IMR-90 (cell line): Measurements from ENCODE around the gene PTPRN2. TPM values are rescaled to one million over a fixed set of nuclear protein-coding genes. Genes with fewer than 3 reads are reported as not detected.

Experiments
- ATAC-seq: fragments of 200-7000 bp; cut with Tn5 transposase; 2 replicates; pipeline ENCODE4 v1.9.1; 2020; ENCODE audit warnings: low read depth, mild to moderate bottlenecking, moderate library complexity
- BruUV-seq: library from RNA; stranded (reverse); fragments of 400-500 nt; replicated peaks from 2 replicates; lab custom pipeline; 2021; lab: Mats Ljungman, UMichigan
- CTCF ChIA-PET: fragments of 300-600 bp; formaldehyde crosslinking; extraction: SDS; loops from one replicate; lab custom pipeline; 2021; ENCODE audit warnings: antibody characterized with exemption; lab: Yijun Ruan, JAX
- POLR2A ChIA-PET: fragments of 300-600 bp; sonication (Branson Sonifier 250); formaldehyde crosslinking; loops from one replicate; lab custom pipeline; 2022; ENCODE audit warnings: antibody characterized with exemption; ENCODE audit not compliant: unreplicated experiment; lab: Charles Lee
- DNase-seq: peaks from one replicate; pipeline ENCODE4 v3.0.0; 2013
- H2AFZ ChIP-seq: replicated peaks from 2 replicates; pipeline ENCODE3; 2013; ENCODE audit warnings: low read length, mild to moderate bottlenecking; ENCODE audit not compliant: poor library complexity
- H2AK5ac ChIP-seq: 2 replicates; pipeline ENCODE4 v1.6.1; 2013; ENCODE audit warnings: low read depth, low read length, inconsistent platforms
- H2AK9ac ChIP-seq: replicated peaks from 2 replicates; pipeline ENCODE3; 2013; ENCODE audit warnings: mild to moderate bottlenecking, low read depth, low read length, moderate library complexity; ENCODE audit not compliant: poor library complexity
- H2BK120ac ChIP-seq: 2 replicates; pipeline ENCODE4 v1.6.1; 2013; ENCODE audit warnings: low read depth, low read length, inconsistent platforms
- H2BK15ac ChIP-seq: 3 replicates; pipeline ENCODE4 v1.6.1; 2013; ENCODE audit warnings: low read depth, low read length, inconsistent platforms
- H2BK20ac ChIP-seq: 2 replicates; pipeline ENCODE4 v1.6.1; 2013; ENCODE audit warnings: low read depth, mild to moderate bottlenecking, inconsistent platforms, low read length, moderate library complexity
- H2BK5ac ChIP-seq: 2 replicates; pipeline ENCODE4 v1.6.1; 2013; ENCODE audit warnings: mild to moderate bottlenecking, low read depth, low read length, inconsistent platforms; ENCODE audit not compliant: poor library complexity, severe bottlenecking
- H3K14ac ChIP-seq: replicated peaks from 2 replicates; pipeline ENCODE4 v1.6.1; 2013; ENCODE audit warnings: low read depth, low read length, inconsistent platforms
- H3K18ac ChIP-seq: 2 replicates; pipeline ENCODE4 v1.6.1; 2013; ENCODE audit warnings: low read depth, low read length, control low read depth
- H3K23ac ChIP-seq: 2 replicates; pipeline ENCODE4 v1.6.1; 2013; ENCODE audit warnings: low read depth, low read length, inconsistent platforms
- H3K27ac ChIP-seq: 2 replicates; pipeline ENCODE4 v1.5.1; 2013; ENCODE audit warnings: mild to moderate bottlenecking, control low read depth, low read length; ENCODE audit not compliant: insufficient read depth
- H3K27me3 ChIP-seq: 2 replicates; pipeline ENCODE4 v1.6.1; 2013; ENCODE audit warnings: low read length; ENCODE audit not compliant: control insufficient read depth, insufficient read depth
- H3K36me3 ChIP-seq: 2 replicates; pipeline ENCODE4 v1.6.1; 2013; ENCODE audit warnings: low read length, mixed read lengths; ENCODE audit not compliant: control insufficient read depth, insufficient read depth
- H3K4ac ChIP-seq: 2 replicates; pipeline ENCODE4 v1.6.1; 2013; ENCODE audit warnings: low read depth, low read length, inconsistent platforms
- H3K4me1 ChIP-seq: 2 replicates; pipeline ENCODE4 v1.6.1; 2013; ENCODE audit warnings: low read length, mixed read lengths; ENCODE audit not compliant: control insufficient read depth, insufficient read depth
- H3K4me2 ChIP-seq: 2 replicates; pipeline ENCODE4 v1.6.1; 2013; ENCODE audit warnings: low read depth, mild to moderate bottlenecking, control low read depth, low read length, moderate library complexity
- H3K4me3 ChIP-seq: 2 replicates; pipeline ENCODE4 v1.5.1; 2013; ENCODE audit warnings: low read depth, mild to moderate bottlenecking, control low read depth, low read length, moderate library complexity; ENCODE audit not compliant: insufficient read depth
- H3K56ac ChIP-seq: 2 replicates; pipeline ENCODE4 v1.6.1; 2013; ENCODE audit warnings: low read length, inconsistent platforms; ENCODE audit not compliant: insufficient read depth; ENCODE audit errors: extremely low read depth
- H3K79me1 ChIP-seq, 2 experiments: 2 replicates each; pipeline ENCODE4 v1.6.1; 2013; ENCODE audit warnings: low read length in 2 of 2, inconsistent platforms in 1 of 2, low read depth in 1 of 2
- H3K9ac ChIP-seq: 2 replicates; pipeline ENCODE4 v1.6.1; 2013; ENCODE audit warnings: low read depth, low read length, control low read depth
- H3K9me1 ChIP-seq: 2 replicates; pipeline ENCODE4 v1.6.1; 2013; ENCODE audit warnings: low read length, inconsistent platforms; ENCODE audit not compliant: insufficient read depth
- H3K9me3 ChIP-seq: 2 replicates; pipeline ENCODE4 v1.6.1; 2013; ENCODE audit warnings: low read length; ENCODE audit not compliant: control insufficient read depth, insufficient read depth
- H4K20me1 ChIP-seq: 2 replicates; pipeline ENCODE4 v1.6.1; 2013; ENCODE audit warnings: low read length, inconsistent platforms; ENCODE audit not compliant: insufficient read depth
- H4K5ac ChIP-seq: 2 replicates; pipeline ENCODE4 v1.6.1; 2013; ENCODE audit warnings: mild to moderate bottlenecking, low read depth, low read length, control low read depth
- H4K8ac ChIP-seq, 2 experiments: 2 replicates each; pipeline ENCODE4 v1.6.1; 2013; ENCODE audit warnings: low read depth in 2 of 2, low read length in 2 of 2, control low read depth in 1 of 2, inconsistent platforms in 1 of 2
- H4K91ac ChIP-seq: 2 replicates; pipeline ENCODE4 v1.6.1; 2013; ENCODE audit warnings: low read depth, low read length, inconsistent platforms; ENCODE audit not compliant: insufficient read depth
- BHLHE40 ChIP-seq: fragments of 150-350 bp; IDR thresholded peaks from 2 replicates; pipeline ENCODE4 v1.6.1; 2016; ENCODE audit warnings: mild to moderate bottlenecking, low read depth, low read length
- CEBPB ChIP-seq: IDR thresholded peaks from 2 replicates; pipeline ENCODE4 v1.6.1; 2012; ENCODE audit warnings: low read depth, low read length, improper control_type of control experiment
- CTCF ChIP-seq: conservative IDR thresholded peaks from 2 replicates; pipeline ENCODE4 v1.5.1; 2012; ENCODE audit warnings: mild to moderate bottlenecking, low read depth, low read length, improper control_type of control experiment
- ELK1 ChIP-seq: fragments of 150-350 bp; IDR thresholded peaks from 2 replicates; pipeline ENCODE4 v1.6.1; 2016; ENCODE audit warnings: low read depth, mild to moderate bottlenecking, low read length, moderate library complexity, borderline replicate concordance
- FOS ChIP-seq: fragments of 150-350 bp; IDR thresholded peaks from 2 replicates; pipeline ENCODE4 v1.6.1; 2016; ENCODE audit warnings: low read depth, low read length
- MAFK ChIP-seq: IDR thresholded peaks from 2 replicates; pipeline ENCODE4 v1.6.1; 2012; ENCODE audit warnings: low read depth, low read length, improper control_type of control experiment
- MAZ ChIP-seq: IDR thresholded peaks from 2 replicates; pipeline ENCODE4 v1.6.1; 2012; ENCODE audit warnings: low read depth, mild to moderate bottlenecking, low read length, improper control_type of control experiment, moderate library complexity, borderline replicate concordance
- MXI1 ChIP-seq: IDR thresholded peaks from 2 replicates; pipeline ENCODE4 v1.6.1; 2012; ENCODE audit warnings: low read depth, mild to moderate bottlenecking, low read length, moderate library complexity, borderline replicate concordance
- NFE2L2 ChIP-seq: fragments of 150-350 bp; IDR thresholded peaks from 2 replicates; pipeline ENCODE4 v1.6.1; 2016; ENCODE audit warnings: low read depth, mild to moderate bottlenecking, low read length
- POLR2A ChIP-seq: IDR thresholded peaks from 2 replicates; pipeline ENCODE4 v1.6.1; 2012; ENCODE audit warnings: mild to moderate bottlenecking, low read depth, low read length
- RAD21 ChIP-seq: IDR thresholded peaks from 2 replicates; pipeline ENCODE4 v1.6.1; 2012; ENCODE audit warnings: low read length, improper control_type of control experiment
- RCOR1 ChIP-seq: IDR thresholded peaks from 2 replicates; pipeline ENCODE4 v1.6.1; 2012; ENCODE audit warnings: mild to moderate bottlenecking, low read length, improper control_type of control experiment; ENCODE audit not compliant: insufficient replicate concordance
- RFX5 ChIP-seq: IDR thresholded peaks from 2 replicates; pipeline ENCODE4 v1.8.0; 2012; ENCODE audit warnings: low read depth, mild to moderate bottlenecking, low read length, moderate library complexity
- SMC3 ChIP-seq: fragments of 150-350 bp; IDR thresholded peaks from 2 replicates; pipeline ENCODE4 v1.6.1; 2016; ENCODE audit warnings: low read depth, mild to moderate bottlenecking, antibody characterized with exemption, low read length, moderate library complexity
- USF2 ChIP-seq: fragments of 150-350 bp; IDR thresholded peaks from 2 replicates; pipeline ENCODE4 v1.6.1; 2017; ENCODE audit warnings: mild to moderate bottlenecking, antibody characterized with exemption, low read length, low read depth
- WGBS, 2 experiments: methylation state at CpG; one replicate each; pipeline versions ENCODE4 v1.1.5 to v1.1.7; 2013; ENCODE audit warnings: missing lambda C conversion rate in 2 of 2; ENCODE audit not compliant: insufficient read length in 1 of 2; ENCODE audit errors: extremely low coverage in 2 of 2; 5-methylcytosine and 5-hydroxymethylcytosine counted together
- dilution Hi-C: fragments of 300-500 bp; cut with HindIII; formaldehyde crosslinking; loops from one replicate; pipeline ENCODE4 v1.14.3; 2018; ENCODE audit warnings: low sequenced_read_pairs; ENCODE audit not compliant: unreplicated experiment
- in situ Hi-C: fragments of 300-500 bp; cut with MboI; formaldehyde crosslinking; loops from 3 replicates; pipeline ENCODE4 v1.14.3; 2019; ENCODE audit warnings: low sequenced_read_pairs, inconsistent platforms, mixed read lengths
- intact Hi-C: fragments of 100-400 bp; cut with micrococcal nuclease; formaldehyde crosslinking; loops from 2 replicates; pipeline ENCODE4 v1.10.0; 2022
- polyA plus RNA-seq, 3 experiments: library from polyadenylated mRNA; depleted of rRNA; stranded (reverse); fragments of >200 nt; gene quantifications; 2 replicates each; pipeline ENCODE4 v1.2.3, GENCODE V29; 2012; ENCODE audit warnings: low replicate concordance in 1 of 3
- total RNA-seq: library from RNA; depleted of rRNA; stranded (reverse); fragments of >200 nt; gene quantifications from 2 replicates; pipeline ENCODE4 v1.2.3, GENCODE V29; 2012

Gene PTPRN2
- total and polyA plus RNA-seq, 2 of the 4 experiments (the other 2 are of a cell fraction): 0.03 TPM; not detected in 1

GRCh38 chr7:157820796-157821195 lies 766.8 kb downstream of the PTPRN2 start:
- Histone ChIP-seq H2BK5ac (no peak overlapping the region), H3K56ac (no peak overlapping the region), H3K79me1 (no peaks in the 10 kb centered on the region), H2AFZ (no peak overlapping the region), H3K4me2 (no peak overlapping the region), H3K18ac (no peak overlapping the region), H3K4me3 (no peak overlapping the region), H4K8ac (no peak overlapping the region), H3K36me3 (no peaks in the 10 kb centered on the region), H3K9me1 (no peaks in the 10 kb centered on the region), H4K5ac (no peak overlapping the region), H2AK5ac (no peak overlapping the region), H3K27me3 (no peaks in the 10 kb centered on the region), H3K4ac (no peak overlapping the region), H3K4me1 (no peaks in the 10 kb centered on the region), H2BK120ac (no peak overlapping the region), H3K9ac (no peak overlapping the region), H4K20me1 (no peaks in the 10 kb centered on the region), H3K23ac (no peak overlapping the region), H2AK9ac (no peak overlapping the region), H3K27ac (no peak overlapping the region), H2BK20ac (no peak overlapping the region), H3K9me3 (peaks cover 71% of the 10 kb centered on the region), H2BK15ac (no peak overlapping the region), H4K91ac (no peak overlapping the region), H3K14ac (no peak overlapping the region)
- in situ Hi-C loops: no loop called here
- no peak for ATAC-seq
- dilution Hi-C loops: no loop called here
- ChIA-PET POLR2A (no interaction called here), CTCF (no interaction called here)
- WGBS, 2 experiments: 60% methylated on average over 1 of the region's 4 CpGs; no CpG with 5 or more reads in 1 of the 2 experiments
- intact Hi-C loops: no loop called here
- BruUV-seq: no TSS peak
- TF ChIP-seq MAFK: no peak
- no peak for TF ChIP-seq ELK1
- TF ChIP-seq BHLHE40: no peak
- TF ChIP-seq MAZ: no peak
- no peak for TF ChIP-seq CTCF
- TF ChIP-seq RFX5: no peak
- TF ChIP-seq NFE2L2: no peak
- TF ChIP-seq POLR2A: no peak
- no peak for TF ChIP-seq CEBPB
- no peak for TF ChIP-seq FOS
- no peak for TF ChIP-seq USF2
- TF ChIP-seq SMC3: no peak
- no peak for TF ChIP-seq RCOR1
- no peak for TF ChIP-seq RAD21
- TF ChIP-seq MXI1: no peak
- no peak for DNase-seq
